ENCODE results near the gene HDAC9. TPM values are rescaled to one million over a fixed set of nuclear protein-coding genes. Genes with fewer than 3 reads are reported as not detected.

The HDAC9 gene
- total RNA-seq, 2 experiments from 2014 or later: 1.5 to 3.0 TPM

GRCh38 chr7:18491871-18492270, 3.7 kb upstream of the HDAC9 start:
- no peaks in the 10 kb centered on the region for H3K9me3 Mint-ChIP-seq
- CTCF ChIA-PET: no interaction called here
- ATAC-seq: no peak
- no peak for TF ChIP-seq CTCF (IDR thresholded peaks at IDR 0.05)
- no peak overlapping the region for H3K4me3 Mint-ChIP-seq
- H3K27ac Mint-ChIP-seq: no peak overlapping the region
- POLR2A ChIA-PET: no interaction called here
- intact Hi-C loops (cut with micrococcal nuclease): no loop called here
- no peak for DNase-seq
- no peaks in the 10 kb centered on the region for H3K36me3 Mint-ChIP-seq (ENCODE audit: low read depth)
- peaks cover 2% of the 10 kb centered on the region for H3K27me3 Mint-ChIP-seq
- H3K4me1 Mint-ChIP-seq (ENCODE audit: low read depth): peaks cover 16% of the 10 kb centered on the region

- ChIA-PET POLR2A (no interaction called here), CTCF (interaction anchor here (1.2 kb wide), 1 partner anchor 172 kb away, joined by 3 read pairs; no protein-coding TSS in a partner anchor)
- ATAC-seq (no peak), DNase-seq (no peak)
- Mint-ChIP-seq H3K36me3 (ENCODE audit: low read depth) (no peaks in the 10 kb centered on the region), H3K27ac (no peak overlapping the region), H3K4me3 (no peak overlapping the region), H3K4me1 (ENCODE audit: low read depth) (peaks cover 19% of the 10 kb centered on the region), H3K27me3 (peaks cover 4% of the 10 kb centered on the region), H3K9me3 (no peaks in the 10 kb centered on the region)
- intact Hi-C loops (cut with micrococcal nuclease): no loop called here
- TF ChIP-seq CTCF (IDR thresholded peaks at IDR 0.05): no peak
Measured at GRCh38 chr7:18494406-18494805, 1.1 kb upstream of the HDAC9 start.

- Mint-ChIP-seq H3K4me1 (ENCODE audit: low read depth) (peaks cover 19% of the 10 kb centered on the region), H3K9me3 (no peaks in the 10 kb centered on the region), H3K36me3 (ENCODE audit: low read depth) (no peaks in the 10 kb centered on the region), H3K4me3 (peak overlapping the region; percentile 58), H3K27me3 (peaks cover 4% of the 10 kb centered on the region), H3K27ac (peak overlapping the region; percentile 67)
- TF ChIP-seq CTCF (IDR thresholded peaks at IDR 0.05): no peak
- ChIA-PET POLR2A (no interaction called here), CTCF (interaction anchor here (1.2 kb wide), 1 partner anchor 171 kb away, joined by 3 read pairs; no protein-coding TSS in a partner anchor)
- ATAC-seq: peak; percentile 70
- intact Hi-C loops (cut with micrococcal nuclease): no loop called here
- peak; percentile 45 for DNase-seq
Measured at GRCh38 chr7:18494821-18495408, 634 bp upstream of the HDAC9 start.

- no peaks in the 10 kb centered on the region for H3K36me3 Mint-ChIP-seq (ENCODE audit: low read depth)
- intact Hi-C loops (cut with micrococcal nuclease): no loop called here
- no peak for TF ChIP-seq CTCF (IDR thresholded peaks at IDR 0.05)
- peaks cover 4% of the 10 kb centered on the region for H3K27me3 Mint-ChIP-seq
- no peaks in the 10 kb centered on the region for H3K9me3 Mint-ChIP-seq
- ATAC-seq (no peak), DNase-seq (no peak)
- CTCF ChIA-PET: interaction anchor here (1.2 to 1.6 kb wide), 3 partner anchors 9 to 114 kb away, joined by 3 to 6 read pairs (median 3); no protein-coding TSS in a partner anchor
- peaks cover 22% of the 10 kb centered on the region for H3K4me1 Mint-ChIP-seq (ENCODE audit: low read depth)
- no peak overlapping the region for H3K27ac Mint-ChIP-seq
- POLR2A ChIA-PET: no interaction called here
- peak overlapping the region; percentile 58 for H3K4me3 Mint-ChIP-seq
Measured at GRCh38 chr7:18496341-18496700, 772 bp downstream of the HDAC9 start.

- Mint-ChIP-seq H3K27me3 (peaks cover 3% of the 10 kb centered on the region), H3K4me1 (ENCODE audit: low read depth) (peaks cover 22% of the 10 kb centered on the region), H3K9me3 (no peaks in the 10 kb centered on the region), H3K36me3 (ENCODE audit: low read depth) (no peaks in the 10 kb centered on the region), H3K27ac (no peak overlapping the region), H3K4me3 (peak overlapping the region; percentile 22)
- intact Hi-C loops (cut with micrococcal nuclease): no loop called here
- no peak for ATAC-seq
- POLR2A ChIA-PET: interaction anchor here (0.6 kb wide), 1 partner anchor 100 kb away, joined by 3 read pairs; no protein-coding TSS in a partner anchor
- TF ChIP-seq CTCF (IDR thresholded peaks at IDR 0.05): no peak
- DNase-seq: no peak
- CTCF ChIA-PET: interaction anchor here (1.0 to 1.6 kb wide), 4 partner anchors 8 to 169 kb away, joined by 3 to 6 read pairs (median 4); no protein-coding TSS in a partner anchor
Measured at GRCh38 chr7:18497082-18497481, 1.5 kb downstream of the HDAC9 start.

Data from activated CD8-positive, alpha-beta T cell treated with anti-CD3 and anti-CD28 coated beads for 36 hours (primary cell).